Thyroid gland (tissue), 4 donors: ENCODE measurements around the gene NFKBIA. TPM values are rescaled to one million over a fixed set of nuclear protein-coding genes. Genes with fewer than 3 reads are reported as not detected.
A peak's percentile ranks its signal among the peaks of the same experiment; 100 is the strongest.

ENCODE experiments used
- DNase-seq, 2 donors: peaks; one replicate each; pipeline ENCODE4 v3.0.0-alpha.2; 2019
- H3K27ac ChIP-seq, 3 donors: fragments of 200-600 bp; sonication (generic); 1 replicate in 2 of 3; 2 replicates in 1 of 3; pipeline ENCODE4 v1.5.1; 2016 to 2019; ENCODE audit warnings: mild to moderate bottlenecking in 1 of 3, moderate library complexity in 1 of 3
- H3K27me3 ChIP-seq: fragments of 200-600 bp; sonication (generic); one replicate; pipeline ENCODE4 v1.5.1; 2019
- H3K36me3 ChIP-seq, 2 donors: fragments of 200-600 bp; sonication (generic); one replicate each; pipeline ENCODE4 v1.5.1; 2016 to 2019
- H3K4me1 ChIP-seq, 2 donors: fragments of 200-600 bp; sonication (generic); one replicate each; pipeline ENCODE4 v1.5.1; 2017 to 2019
- H3K4me3 ChIP-seq, 3 donors: fragments of 200-600 bp; sonication (generic); replicated peaks in 1 of 3; 1 replicate in 2 of 3; 2 replicates in 1 of 3; pipeline ENCODE4 v1.5.1; 2016; ENCODE audit warnings: mild to moderate bottlenecking in 1 of 3
- H3K9me3 ChIP-seq: fragments of 200-600 bp; sonication (generic); one replicate; pipeline ENCODE4 v1.5.1; 2017
- POLR2A ChIP-seq, 2 donors: fragments of 450-650 bp; IDR thresholded peaks; one replicate each; pipeline ENCODE4 v1.6.1; 2017; ENCODE audit warnings: antibody characterized with exemption in 2 of 2, mild to moderate bottlenecking in 2 of 2, moderate library complexity in 1 of 2
- WGBS, 2 donors: methylation state at CpG; one replicate each; pipeline ENCODE4 v1.1.5; 2017; 5-methylcytosine and 5-hydroxymethylcytosine counted together
- intact Hi-C: fragments of 100-400 bp; cut with DNase I; formaldehyde crosslinking; loops from one replicate; pipeline ENCODE4 v1.15.1; 2023
- total RNA-seq, 4 donors: library from RNA; depleted of rRNA; stranded (reverse); fragments of >200 nt; gene quantifications; one replicate each; pipeline ENCODE4 v1.2.3, GENCODE V29; 2016
- TF ChIP-seq, protein P1 (sequence below), 6 experiments: fragments of 200-600 bp in 3 of 6; fragments of 450-650 bp in 3 of 6; sonication (generic) in 3 of 6; IDR thresholded peaks; one replicate each; pipeline ENCODE4 v1.5.1; 2016 to 2019; ENCODE audit warnings: antibody characterized with exemption in 6 of 6, mild to moderate bottlenecking in 2 of 6, inconsistent platforms in 1 of 6, moderate library complexity in 1 of 6

NFKBIA gene
- total RNA-seq, 4 donors from 2014 or later: 200 to 434 (median 356) TPM

DNA sequence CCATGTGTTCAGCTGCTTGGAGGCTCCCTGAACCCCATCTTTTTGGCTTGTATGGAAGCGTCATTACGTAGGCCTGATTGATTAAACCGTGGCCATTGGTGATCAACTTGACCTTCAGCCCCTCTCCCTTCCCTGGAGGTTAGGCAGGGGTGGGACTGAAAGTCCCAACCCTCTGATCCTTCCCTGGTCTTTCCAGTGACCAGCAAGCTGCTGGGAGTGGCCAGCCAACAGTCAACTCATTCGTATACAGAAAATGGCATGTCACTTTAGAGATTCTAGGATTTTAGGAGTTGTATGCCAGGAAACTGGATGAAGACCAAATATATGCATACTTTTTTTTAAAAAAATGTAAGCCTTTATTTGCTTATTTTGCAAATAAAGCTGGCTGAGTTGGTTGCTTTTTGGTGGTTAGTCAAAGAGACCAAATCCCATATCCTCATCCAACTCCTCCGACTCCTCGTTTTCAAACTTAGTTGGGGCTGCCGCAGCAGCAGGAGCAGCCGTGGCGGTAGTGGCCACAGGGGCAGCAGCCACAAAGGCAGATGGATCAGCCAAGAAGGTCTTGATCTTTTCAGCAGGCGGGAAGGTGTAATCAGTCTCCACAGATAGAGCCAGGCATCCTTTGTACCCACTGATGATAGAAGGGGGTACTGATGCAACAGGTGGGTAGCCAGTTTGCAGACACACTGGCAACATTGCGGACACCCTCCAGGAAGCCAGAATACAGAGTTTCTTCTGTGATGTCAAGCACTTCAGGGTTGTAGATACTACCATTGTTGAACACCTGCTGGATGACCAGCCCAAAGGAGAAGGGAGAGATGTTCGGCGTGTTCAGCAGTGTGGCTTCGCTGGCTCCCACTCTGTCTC, 16.6 kb downstream of the NFKBIA start:
- Histone ChIP-seq H3K27ac (peak overlapping the region in 2 of 3 donors; percentile 89 to 91), H3K4me1 (peaks cover 33 to 43% of the 10 kb centered on the region in 2 donors), H3K36me3 (no peaks in the 10 kb centered on the region), H3K27me3 (no peaks in the 10 kb centered on the region), H3K4me3 (no peak overlapping the region), H3K9me3 (no peaks in the 10 kb centered on the region)
- intact Hi-C loops: no loop called here
- 93 to 97% methylated on average over 14 of the region's 14 CpGs for WGBS, 2 donors
- DNase-seq: no peak
- TF ChIP-seq, protein P1, sequence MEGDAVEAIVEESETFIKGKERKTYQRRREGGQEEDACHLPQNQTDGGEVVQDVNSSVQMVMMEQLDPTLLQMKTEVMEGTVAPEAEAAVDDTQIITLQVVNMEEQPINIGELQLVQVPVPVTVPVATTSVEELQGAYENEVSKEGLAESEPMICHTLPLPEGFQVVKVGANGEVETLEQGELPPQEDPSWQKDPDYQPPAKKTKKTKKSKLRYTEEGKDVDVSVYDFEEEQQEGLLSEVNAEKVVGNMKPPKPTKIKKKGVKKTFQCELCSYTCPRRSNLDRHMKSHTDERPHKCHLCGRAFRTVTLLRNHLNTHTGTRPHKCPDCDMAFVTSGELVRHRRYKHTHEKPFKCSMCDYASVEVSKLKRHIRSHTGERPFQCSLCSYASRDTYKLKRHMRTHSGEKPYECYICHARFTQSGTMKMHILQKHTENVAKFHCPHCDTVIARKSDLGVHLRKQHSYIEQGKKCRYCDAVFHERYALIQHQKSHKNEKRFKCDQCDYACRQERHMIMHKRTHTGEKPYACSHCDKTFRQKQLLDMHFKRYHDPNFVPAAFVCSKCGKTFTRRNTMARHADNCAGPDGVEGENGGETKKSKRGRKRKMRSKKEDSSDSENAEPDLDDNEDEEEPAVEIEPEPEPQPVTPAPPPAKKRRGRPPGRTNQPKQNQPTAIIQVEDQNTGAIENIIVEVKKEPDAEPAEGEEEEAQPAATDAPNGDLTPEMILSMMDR (IDR thresholded peaks at IDR 0.05): no peak
- TF ChIP-seq POLR2A (IDR thresholded peaks at IDR 0.05): no peak

DNA sequence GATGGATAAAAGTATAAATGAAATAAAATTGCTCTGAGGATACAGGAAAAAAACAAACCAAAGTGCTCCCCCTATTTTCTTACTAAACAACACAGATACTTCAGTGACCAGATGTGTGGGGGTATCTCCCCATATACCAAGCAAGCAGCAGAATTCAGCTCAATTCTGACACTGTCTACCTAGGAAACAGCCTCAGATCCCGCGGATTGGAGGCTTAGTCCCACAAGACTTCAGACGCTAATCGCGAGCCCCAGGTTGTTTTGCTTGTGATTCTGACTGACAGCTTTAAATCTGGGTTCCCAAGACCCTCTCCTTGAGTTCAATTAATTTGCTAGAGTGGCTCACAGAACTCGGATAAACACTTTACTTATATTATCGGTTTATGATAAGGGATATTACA, 17.3 kb downstream of the NFKBIA start:
- H3K27ac ChIP-seq: peak overlapping the region; percentile 89 to 96 (median 91)
- WGBS, 2 donors: 94% methylated on average over 7 of the region's 7 CpGs
- no peaks in the 10 kb centered on the region for H3K9me3 ChIP-seq
- no peaks in the 10 kb centered on the region for H3K27me3 ChIP-seq
- DNase-seq: no peak
- intact Hi-C loops: no loop called here
- H3K4me3 ChIP-seq: no peak overlapping the region
- no peaks in the 10 kb centered on the region for H3K36me3 ChIP-seq
- peaks cover 33 to 43% of the 10 kb centered on the region in 2 donors for H3K4me1 ChIP-seq
- no peak for TF ChIP-seq POLR2A (IDR thresholded peaks at IDR 0.05)
- TF ChIP-seq, protein P1 (IDR thresholded peaks at IDR 0.05): no peak

DNA sequence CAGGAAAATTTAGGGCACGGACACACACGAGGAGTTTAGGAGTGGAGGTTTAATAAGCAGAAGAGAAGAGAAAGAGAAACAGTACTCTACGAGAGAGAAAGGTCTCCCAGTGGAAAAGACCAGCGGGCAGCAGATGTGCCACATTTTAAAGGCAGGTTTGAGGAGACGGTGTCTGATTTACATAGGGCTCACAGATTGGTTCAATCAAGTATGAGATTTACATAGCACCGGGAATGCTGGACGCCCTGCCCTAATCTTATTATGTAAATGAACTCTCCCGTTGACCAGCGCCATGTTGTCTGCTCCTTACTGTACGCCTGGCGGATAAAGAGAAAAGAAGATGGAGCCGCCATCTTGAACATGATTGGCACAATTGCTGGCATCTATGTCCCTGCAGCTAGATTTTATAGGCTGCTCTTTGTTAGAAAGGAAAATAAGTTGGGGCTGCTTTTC, 17.9 kb downstream of the NFKBIA start:
- 53 to 55% methylated on average over 12 of the region's 12 CpGs for WGBS, 2 donors
- H3K36me3 ChIP-seq: no peaks in the 10 kb centered on the region
- peak overlapping the region; percentile 89 to 96 (median 91) for H3K27ac ChIP-seq
- H3K27me3 ChIP-seq: no peaks in the 10 kb centered on the region
- DNase-seq: peak; percentile 63 to 65
- no peak overlapping the region for H3K4me3 ChIP-seq
- TF ChIP-seq, protein P1 (IDR thresholded peaks at IDR 0.05): no peak
- TF ChIP-seq POLR2A (IDR thresholded peaks at IDR 0.05): peak in 1 of 2 donors; percentile 62
- H3K9me3 ChIP-seq: no peaks in the 10 kb centered on the region
- intact Hi-C loops: no loop called here
- H3K4me1 ChIP-seq: peaks cover 33 to 43% of the 10 kb centered on the region in 2 donors

DNA sequence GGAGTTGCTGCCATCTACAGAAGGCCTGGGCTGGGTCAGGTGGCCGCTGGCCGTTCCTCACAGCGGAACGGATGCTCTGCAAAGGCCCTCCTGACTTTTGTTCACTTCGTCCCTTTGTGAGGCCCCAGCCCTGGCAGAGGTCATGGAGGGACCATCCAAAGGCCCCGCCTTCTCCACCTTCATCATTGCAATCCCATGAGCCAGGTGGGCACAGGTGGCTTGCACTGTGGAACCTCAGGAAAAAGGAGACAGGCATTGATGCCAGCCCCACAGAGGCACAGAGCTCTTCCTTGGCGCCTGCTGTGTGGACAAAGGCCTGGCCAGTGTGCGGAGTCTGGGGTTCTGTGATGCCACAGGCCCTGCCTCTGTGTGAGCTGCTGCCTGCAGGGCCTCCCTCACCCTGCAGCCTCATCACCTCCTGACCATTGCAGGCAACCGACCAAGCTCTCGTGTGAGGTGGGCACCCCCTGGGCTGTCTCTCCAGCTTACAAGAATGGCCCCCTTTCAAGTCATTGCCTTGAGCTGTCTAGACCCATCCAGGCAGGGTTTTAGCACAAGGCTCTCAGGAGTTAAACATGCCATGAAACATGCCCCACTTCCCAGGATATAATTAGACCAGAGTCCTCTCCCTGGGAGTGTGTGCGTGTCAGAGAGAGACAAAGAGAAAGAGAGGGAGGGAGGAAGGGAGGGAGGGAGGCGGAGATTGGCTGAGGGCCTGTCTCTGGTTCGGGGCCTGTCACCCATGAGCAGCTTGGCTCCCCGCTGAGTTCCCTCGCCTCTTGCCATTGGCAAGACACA, 19.3 kb downstream of the NFKBIA start:
- no peaks in the 10 kb centered on the region for H3K27me3 ChIP-seq
- H3K9me3 ChIP-seq: no peaks in the 10 kb centered on the region
- WGBS, 2 donors: 44 to 49% methylated on average over 10 of the region's 15 CpGs
- no peak overlapping the region for H3K4me3 ChIP-seq
- H3K4me1 ChIP-seq: peaks cover 36 to 47% of the 10 kb centered on the region in 2 donors
- intact Hi-C loops: no loop called here
- peak; percentile 97 for DNase-seq
- peak in 1 of 2 donors; percentile 83 for TF ChIP-seq POLR2A (IDR thresholded peaks at IDR 0.05)
- TF ChIP-seq, protein P1 (IDR thresholded peaks at IDR 0.05): no peak
- no peaks in the 10 kb centered on the region for H3K36me3 ChIP-seq
- H3K27ac ChIP-seq: peak overlapping the region; percentile 89 to 96 (median 91)
